ENCODE data around the gene RAB11A. TPM values are rescaled to one million over a fixed set of nuclear protein-coding genes. Genes with fewer than 3 reads are reported as not detected.

The RAB11A gene
- total and polyA plus RNA-seq, 2 experiments from 2014 or later: 163 to 259 TPM

GRCh38 chr15:65884511-65884910 lies 15.2 kb downstream of the RAB11A start:
- H3K9me3 ChIP-seq (ENCODE audit: low read depth): no peaks in the 10 kb centered on the region
- H3K27ac ChIP-seq: no peak overlapping the region
- TF ChIP-seq CTCF (IDR thresholded peaks at IDR 0.05; ENCODE audit: low read depth, low read length): no peak
- no peak for DNase-seq (ENCODE audit: low read depth in 1 of 2, low spot score in 1 of 2)
- no peaks in the 10 kb centered on the region for H3K27me3 ChIP-seq
- no peaks in the 10 kb centered on the region for H3K4me1 ChIP-seq (ENCODE audit: low read depth)
- peaks cover 63% of the 10 kb centered on the region for H3K36me3 ChIP-seq
- H3K4me3 ChIP-seq: no peak overlapping the region

DNA sequence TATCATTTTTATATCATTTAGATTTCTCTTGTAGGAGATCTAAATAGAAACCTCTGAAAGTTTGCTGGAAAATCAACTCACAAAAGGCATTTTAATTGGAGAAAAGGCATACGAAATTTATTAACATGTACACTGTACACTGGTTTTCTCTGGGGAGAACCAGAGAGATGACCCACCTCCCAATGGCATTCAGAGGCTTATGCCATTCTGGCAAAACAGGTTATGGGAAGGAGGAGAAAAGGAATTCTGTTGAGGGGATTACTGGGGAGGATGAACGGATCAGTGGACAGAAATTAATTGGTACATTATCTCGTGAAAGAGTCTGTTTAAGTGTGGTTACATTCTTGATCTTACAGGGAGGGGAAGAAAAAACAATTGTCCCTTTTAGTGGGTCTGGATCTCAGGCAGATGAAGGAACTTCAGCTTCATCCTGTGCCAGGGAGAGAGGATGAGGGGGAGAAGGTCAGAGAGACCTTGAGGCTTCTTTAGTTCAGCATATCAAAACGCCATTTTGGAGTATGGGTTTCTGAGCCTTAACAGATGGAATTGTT lies 16.5 kb downstream of the RAB11A start:
- Histone ChIP-seq H3K4me1 (ENCODE audit: low read depth) (no peaks in the 10 kb centered on the region), H3K36me3 (peaks cover 58% of the 10 kb centered on the region), H3K4me3 (no peak overlapping the region), H3K9me3 (ENCODE audit: low read depth) (no peaks in the 10 kb centered on the region), H3K27ac (no peak overlapping the region), H3K27me3 (no peaks in the 10 kb centered on the region)
- no peak for DNase-seq (ENCODE audit: low read depth in 1 of 2, low spot score in 1 of 2)
- TF ChIP-seq CTCF (IDR thresholded peaks at IDR 0.05; ENCODE audit: low read depth, low read length): no peak

GRCh38 chr15:65887565-65887964 lies 18.3 kb downstream of the RAB11A start:
- H3K27ac ChIP-seq: no peak overlapping the region
- H3K9me3 ChIP-seq (ENCODE audit: low read depth): no peaks in the 10 kb centered on the region
- H3K4me1 ChIP-seq (ENCODE audit: low read depth): no peaks in the 10 kb centered on the region
- H3K27me3 ChIP-seq: no peaks in the 10 kb centered on the region
- TF ChIP-seq CTCF (IDR thresholded peaks at IDR 0.05; ENCODE audit: low read depth, low read length): no peak
- DNase-seq (ENCODE audit: low read depth in 1 of 2, low spot score in 1 of 2): no peak
- no peak overlapping the region for H3K4me3 ChIP-seq
- H3K36me3 ChIP-seq: peaks cover 47% of the 10 kb centered on the region

- TF ChIP-seq CTCF (IDR thresholded peaks at IDR 0.05; ENCODE audit: low read depth, low read length): no peak
- H3K27ac ChIP-seq: no peak overlapping the region
- no peak for DNase-seq (ENCODE audit: low read depth in 1 of 2, low spot score in 1 of 2)
- no peaks in the 10 kb centered on the region for H3K4me1 ChIP-seq (ENCODE audit: low read depth)
- no peaks in the 10 kb centered on the region for H3K9me3 ChIP-seq (ENCODE audit: low read depth)
- H3K36me3 ChIP-seq: peaks cover 46% of the 10 kb centered on the region
- H3K27me3 ChIP-seq: no peaks in the 10 kb centered on the region
- H3K4me3 ChIP-seq: no peak overlapping the region
These were observed 19.7 kb downstream of the RAB11A start for GRCh38 chr15:65888981-65889380.

- no peak for TF ChIP-seq CTCF (IDR thresholded peaks at IDR 0.05; ENCODE audit: low read depth, low read length)
- no peak for DNase-seq (ENCODE audit: low read depth in 1 of 2, low spot score in 1 of 2)
- Histone ChIP-seq H3K9me3 (ENCODE audit: low read depth) (no peaks in the 10 kb centered on the region), H3K27ac (no peak overlapping the region), H3K4me3 (no peak overlapping the region), H3K36me3 (peaks cover 34% of the 10 kb centered on the region), H3K27me3 (no peaks in the 10 kb centered on the region), H3K4me1 (ENCODE audit: low read depth) (no peaks in the 10 kb centered on the region)
These were observed 23.8 kb downstream of the RAB11A start for GRCh38 chr15:65893060-65893459.
